Activated CD4-positive, alpha-beta memory T cell treated with anti-CD3 and anti-CD28 coated beads, Interleukin-2, amount 10 ng/mL, durations not matched to agents 7 days and 5 days (primary cell): ENCODE measurements around the gene ZKSCAN1. TPM values are rescaled to one million over a fixed set of nuclear protein-coding genes. Genes with fewer than 3 reads are reported as not detected.
A peak's percentile ranks its signal among the peaks of the same experiment; 100 is the strongest.
"Not testable (repeated sequence)": the region's sequence is repeated elsewhere in the genome, so short reads cannot be mapped to it uniquely, and the experiment has no call there.

ENCODE experiments used
- CTCF ChIA-PET: fragments of 350-600 bp; sonication (Branson Sonifier 250); formaldehyde crosslinking; loops from one replicate; lab custom pipeline; 2021; ENCODE audit warnings: antibody characterized with exemption, inconsistent platforms; lab: Charles Lee
- POLR2A ChIA-PET: fragments of 350-600 bp; sonication (Branson Sonifier 250); formaldehyde crosslinking; loops from one replicate; lab custom pipeline; 2021; ENCODE audit warnings: antibody characterized with exemption; lab: Charles Lee
- DNase-seq: peaks from one replicate; pipeline ENCODE4 v3.0.0-alpha.2; 2020
- H3K27ac Mint-ChIP-seq: one replicate; pipeline ENCODE4 v1.8.0; 2021; ENCODE audit warnings: mild to moderate bottlenecking, mixed read lengths
- H3K27me3 Mint-ChIP-seq: one replicate; pipeline ENCODE4 v1.8.0; 2021; ENCODE audit warnings: mixed read lengths
- H3K36me3 Mint-ChIP-seq: one replicate; pipeline ENCODE4 v1.8.0; 2021; ENCODE audit warnings: low read depth, mixed read lengths
- H3K4me1 Mint-ChIP-seq: one replicate; pipeline ENCODE4 v1.8.0; 2021; ENCODE audit warnings: mixed read lengths
- H3K4me3 Mint-ChIP-seq: one replicate; pipeline ENCODE4 v1.8.0; 2021; ENCODE audit warnings: mild to moderate bottlenecking, mixed read lengths
- H3K9me3 Mint-ChIP-seq: one replicate; pipeline ENCODE4 v1.8.0; 2021; ENCODE audit warnings: mixed read lengths
- total RNA-seq, 2 experiments: library from RNA; stranded (reverse); gene quantifications; one replicate each; pipeline ENCODE4 v1.2.3, GENCODE V29; 2021

The ZKSCAN1 gene
- 10 to 100 TPM; 63.1 to 65.5 TPM for total RNA-seq

DNA sequence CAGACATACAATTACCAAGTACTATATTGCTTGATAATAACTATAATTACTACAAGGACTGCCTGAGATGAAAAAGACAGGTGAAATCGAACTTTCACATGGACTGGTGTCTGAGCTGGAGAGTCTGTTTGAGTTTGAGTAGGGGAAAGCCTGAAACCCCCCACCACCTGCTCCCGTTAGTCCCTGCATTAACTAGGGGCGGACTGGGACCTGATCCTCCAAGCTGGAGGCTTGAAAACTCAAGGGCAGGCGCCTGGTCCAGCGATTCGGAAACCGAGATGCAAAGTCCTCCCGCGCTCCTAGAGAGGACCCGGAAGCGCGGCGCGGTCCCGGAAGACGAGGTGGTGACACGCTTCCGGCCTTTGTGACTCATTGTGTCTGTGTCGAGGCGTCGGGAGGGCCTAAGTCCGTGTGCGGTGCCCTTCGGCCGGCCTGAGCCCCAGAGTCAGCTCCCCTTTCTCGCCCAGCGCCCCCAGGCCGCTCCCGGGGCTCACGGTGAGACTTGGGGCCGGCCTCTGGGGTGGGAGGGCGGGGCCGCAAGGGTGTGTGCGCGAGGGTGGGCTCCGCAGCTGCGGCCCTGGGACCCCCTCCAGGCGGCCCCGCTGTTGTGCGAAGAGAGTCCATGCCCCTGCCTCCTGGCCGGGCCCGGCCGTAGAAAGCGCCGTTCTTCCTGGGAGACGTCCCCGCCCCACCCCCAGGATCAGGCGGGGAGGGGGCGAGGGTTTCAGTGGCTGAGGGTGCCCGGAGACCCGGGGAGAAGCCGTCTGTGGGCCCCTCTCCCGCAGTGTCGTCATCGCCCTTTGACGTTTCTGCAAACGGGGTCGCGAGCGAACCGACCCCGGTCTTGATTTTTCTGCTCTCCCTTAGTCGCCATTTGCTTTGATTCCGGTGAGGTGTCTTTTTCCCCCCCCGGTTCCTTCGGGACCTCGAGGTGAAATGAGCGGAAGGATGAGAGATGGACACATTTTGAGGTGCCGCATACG is at the start of gene ZKSCAN1:
Gene ZKSCAN1, plus strand, starts transcription at position 365 of the 983 bp plus-strand sequence. CDS start 7,911 bp downstream, outside the sequence.
- ChIA-PET POLR2A (interaction anchor here (0.5 to 3.1 kb wide), 34 partner anchors 9 to 860 kb away, joined by 3 to 30 read pairs (median 4); partner anchors contain the start of genes COPS6, GPC2, LAMTOR4 and MCM7), CTCF (interaction anchor here (0.5 to 2.5 kb wide), 14 partner anchors 11 to 116 kb away, joined by 3 to 9 read pairs (median 4); partner anchors contain the start of genes AP4M1 and TRIM4)
- peaks cover 17% of the 10 kb centered on the region for H3K36me3 Mint-ChIP-seq
- peak within 1 kb of the TSS; percentile 95 for H3K4me3 Mint-ChIP-seq
- H3K27ac Mint-ChIP-seq = peak within 1 kb of the TSS; percentile 95
- peak; percentile 88 for DNase-seq
- no peaks in the 10 kb centered on the region for H3K27me3 Mint-ChIP-seq
- no peaks in the 10 kb centered on the region for H3K9me3 Mint-ChIP-seq
- H3K4me1 Mint-ChIP-seq = peaks cover 49% of the 10 kb centered on the region

DNA sequence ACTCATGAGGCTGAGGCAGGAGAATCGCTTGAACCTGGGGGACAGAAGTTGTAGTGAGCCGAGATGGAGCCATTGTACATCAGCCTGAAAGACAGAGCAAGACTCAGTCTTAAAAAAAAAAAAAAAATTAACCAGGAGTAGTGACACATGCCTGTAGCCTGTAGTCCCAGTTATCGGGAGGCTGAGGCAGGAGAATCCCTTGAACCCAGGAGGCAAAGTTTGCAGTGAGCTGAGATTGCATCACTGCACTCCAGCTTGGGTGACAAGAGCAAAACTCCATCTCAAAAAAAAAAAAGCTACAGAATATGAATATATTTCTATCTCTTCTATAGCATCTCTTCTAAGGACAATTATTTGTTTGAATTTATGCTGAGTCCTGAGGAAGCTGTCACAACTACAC is 46.1 kb upstream of the ZKSCAN1 start:
- no peaks in the 10 kb centered on the region for H3K4me1 Mint-ChIP-seq
- peaks cover 9% of the 10 kb centered on the region for H3K27me3 Mint-ChIP-seq
- H3K27ac Mint-ChIP-seq = no peak overlapping the region
- H3K4me3 Mint-ChIP-seq = no peak overlapping the region
- no peak for DNase-seq
- no peaks in the 10 kb centered on the region for H3K9me3 Mint-ChIP-seq
- ChIA-PET CTCF (interaction anchor here (0.7 kb wide), 1 partner anchor 1419 kb away, joined by 3 read pairs; no protein-coding TSS in a partner anchor), POLR2A (interaction anchor here (1.3 kb wide), 1 partner anchor 50 kb away, joined by 3 read pairs; the partner anchor contains the start of gene TRIM4)
- no peaks in the 10 kb centered on the region for H3K36me3 Mint-ChIP-seq

GRCh38 chr7:99969813-99970212 is 45.6 kb upstream of the ZKSCAN1 start:
- not testable (repeated sequence) for H3K9me3 Mint-ChIP-seq, H3K27me3 Mint-ChIP-seq, H3K27ac Mint-ChIP-seq, H3K4me1 Mint-ChIP-seq, DNase-seq, H3K36me3 Mint-ChIP-seq, H3K4me3 Mint-ChIP-seq
- CTCF ChIA-PET = interaction anchor here (0.6 to 0.7 kb wide), 2 partner anchors 23 to 1419 kb away, joined by 3 read pairs; no protein-coding TSS in a partner anchor
- POLR2A ChIA-PET = interaction anchor here (1.3 kb wide), 1 partner anchor 50 kb away, joined by 3 read pairs; the partner anchor contains the start of gene TRIM4

DNA sequence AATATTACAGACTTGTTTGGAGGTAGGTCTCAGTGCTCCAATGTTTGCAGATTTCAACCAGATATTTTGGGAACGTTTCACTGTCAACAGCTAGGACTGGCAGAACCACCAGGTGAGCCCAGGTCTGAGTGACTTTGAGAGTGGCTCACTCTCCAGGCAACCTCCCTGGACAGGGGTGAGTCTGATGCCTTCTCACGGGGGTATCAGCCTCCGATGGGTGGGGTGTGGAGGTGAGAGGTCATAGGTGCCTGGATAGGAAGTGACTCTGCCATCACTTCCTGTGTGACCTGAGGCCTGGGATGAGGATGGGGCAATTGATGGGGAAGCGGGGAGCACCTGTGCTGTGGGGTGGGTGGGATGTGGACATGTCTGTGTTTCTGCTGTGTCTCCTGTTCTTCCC is 44.2 kb upstream of the ZKSCAN1 start:
- ChIA-PET CTCF (no interaction called here), POLR2A (no interaction called here)
- Mint-ChIP-seq H3K27me3 (peaks cover 17% of the 10 kb centered on the region), H3K9me3 (no peaks in the 10 kb centered on the region), H3K27ac (no peak overlapping the region), H3K4me3 (no peak overlapping the region), H3K36me3 (no peaks in the 10 kb centered on the region), H3K4me1 (no peaks in the 10 kb centered on the region)
- no peak for DNase-seq

GRCh38 chr7:99973817-99974216 is 41.6 kb upstream of the ZKSCAN1 start:
- H3K9me3 Mint-ChIP-seq, H3K36me3 Mint-ChIP-seq, H3K27ac Mint-ChIP-seq, CTCF ChIA-PET, POLR2A ChIA-PET, H3K4me3 Mint-ChIP-seq, DNase-seq, H3K4me1 Mint-ChIP-seq: not testable (repeated sequence)
- peaks cover 23% of the 10 kb centered on the region for H3K27me3 Mint-ChIP-seq

DNA sequence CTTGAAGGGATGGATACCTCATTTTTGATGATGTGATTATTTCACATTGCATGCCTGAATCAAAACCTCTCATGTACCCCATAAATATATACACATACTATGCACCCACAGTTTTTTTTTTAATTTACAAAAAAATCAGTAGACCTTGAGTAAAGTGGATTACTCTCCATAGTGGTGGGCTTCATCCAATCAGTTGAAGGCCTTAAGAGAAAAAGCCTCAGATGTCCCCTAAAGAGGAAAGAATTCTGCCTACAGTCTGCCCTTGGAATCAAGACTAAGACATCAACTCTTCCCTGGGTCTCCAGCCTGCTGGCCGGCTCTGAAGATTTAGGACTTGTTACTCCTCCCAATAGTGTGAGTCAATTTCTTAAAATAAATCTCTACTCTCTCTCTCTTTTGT is 40.7 kb upstream of the ZKSCAN1 start:
- Mint-ChIP-seq H3K27ac (no peak overlapping the region), H3K4me1 (no peaks in the 10 kb centered on the region), H3K9me3 (no peaks in the 10 kb centered on the region), H3K4me3 (no peak overlapping the region), H3K27me3 (peaks cover 21% of the 10 kb centered on the region), H3K36me3 (no peaks in the 10 kb centered on the region)
- POLR2A ChIA-PET = no interaction called here
- CTCF ChIA-PET = interaction anchor here (1.0 kb wide), 1 partner anchor 16 kb away, joined by 3 read pairs; no protein-coding TSS in a partner anchor
- no peak for DNase-seq

GRCh38 chr7:99975782-99976521 is 39.4 kb upstream of the ZKSCAN1 start, which contains the start of gene AZGP1:
Gene AZGP1, minus strand, starts transcription at chr7:99976031. Its CDS starts 11 bp downstream, at chr7:99976020.
- ChIA-PET CTCF (interaction anchor here (0.6 to 1.0 kb wide), 3 partner anchors 14 to 1314 kb away, joined by 3 to 6 read pairs (median 4); no protein-coding TSS in a partner anchor), POLR2A (interaction anchor here (0.6 kb wide), 1 partner anchor 470 kb away, joined by 4 read pairs; no protein-coding TSS in a partner anchor)
- Mint-ChIP-seq H3K27me3 (peaks cover 16% of the 10 kb centered on the region), H3K4me1 (no peaks in the 10 kb centered on the region), H3K36me3 (no peaks in the 10 kb centered on the region), H3K4me3 (no peak within 1 kb of the TSS), H3K27ac (no peak within 1 kb of the TSS), H3K9me3 (no peaks in the 10 kb centered on the region)
- DNase-seq = no peak

DNA sequence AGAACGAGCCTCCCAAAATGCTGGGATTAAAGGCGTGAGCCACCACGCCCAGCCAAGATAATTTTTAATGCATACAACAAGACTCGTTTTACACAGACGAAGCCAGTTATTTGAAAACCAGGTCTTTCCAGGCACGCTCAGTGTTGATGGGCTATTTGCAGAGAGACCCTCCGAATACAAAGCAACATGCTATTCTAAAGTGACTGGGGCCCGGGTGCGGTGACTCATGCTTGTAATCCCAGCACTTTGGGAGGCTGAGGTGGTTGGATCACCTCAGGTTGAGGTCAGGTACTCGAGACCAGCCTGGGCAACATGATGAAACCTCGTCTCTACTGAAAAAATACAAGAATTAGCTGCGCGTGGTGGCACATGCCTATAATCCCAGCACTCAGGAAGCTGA is 38.8 kb upstream of the ZKSCAN1 start:
- Mint-ChIP-seq H3K4me1 (no peaks in the 10 kb centered on the region), H3K27ac (no peak overlapping the region), H3K4me3 (no peak overlapping the region), H3K9me3 (no peaks in the 10 kb centered on the region), H3K36me3 (no peaks in the 10 kb centered on the region), H3K27me3 (peaks cover 18% of the 10 kb centered on the region)
- POLR2A ChIA-PET = interaction anchor here (0.6 to 1.0 kb wide), 2 partner anchors 57 to 471 kb away, joined by 3 to 4 read pairs; partner anchors contain the start of gene TRIM4
- CTCF ChIA-PET = interaction anchor here (1.8 kb wide), 1 partner anchor 14 kb away, joined by 8 read pairs; no protein-coding TSS in a partner anchor
- DNase-seq = no peak

GRCh38 chr7:99979814-99980225 is 35.6 kb upstream of the ZKSCAN1 start:
- H3K4me1 Mint-ChIP-seq, H3K27ac Mint-ChIP-seq, POLR2A ChIA-PET, H3K9me3 Mint-ChIP-seq, H3K36me3 Mint-ChIP-seq, H3K4me3 Mint-ChIP-seq: not testable (repeated sequence)
- peaks cover 23% of the 10 kb centered on the region for H3K27me3 Mint-ChIP-seq
- CTCF ChIA-PET = interaction anchor here (0.9 to 1.8 kb wide), 15 partner anchors 10 to 330 kb away, joined by 3 to 6 read pairs (median 4); partner anchors contain the start of genes GJC3 and TRIM4
- peak; percentile 67 for DNase-seq

DNA sequence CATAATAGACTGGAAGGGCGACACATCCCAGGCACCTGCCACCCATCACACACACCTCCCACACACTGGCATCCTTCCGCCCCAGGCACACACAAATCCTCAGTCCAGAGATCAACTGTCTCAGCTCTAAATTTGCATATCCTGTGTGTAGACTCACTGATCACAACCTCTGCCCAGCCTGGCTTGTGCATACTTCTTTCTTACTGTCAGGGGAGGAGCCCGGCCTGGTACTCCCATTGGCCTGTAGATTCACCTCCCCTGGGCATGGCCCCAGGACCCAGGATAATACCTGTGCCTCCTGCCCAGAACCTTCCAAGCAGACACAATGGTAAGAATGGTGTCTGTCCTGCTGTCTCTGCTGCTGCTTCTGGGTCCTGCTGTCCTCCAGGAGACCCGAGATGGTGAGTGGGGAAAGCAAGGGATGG is 34.9 kb upstream of the ZKSCAN1 start:
- H3K9me3 Mint-ChIP-seq, H3K4me1 Mint-ChIP-seq, H3K4me3 Mint-ChIP-seq, H3K27ac Mint-ChIP-seq, H3K36me3 Mint-ChIP-seq, POLR2A ChIA-PET, DNase-seq: not testable (repeated sequence)
- CTCF ChIA-PET = interaction anchor here (0.9 to 1.8 kb wide), 9 partner anchors 10 to 148 kb away, joined by 3 to 6 read pairs (median 4); partner anchors contain the start of genes GJC3 and TRIM4
- peaks cover 26% of the 10 kb centered on the region for H3K27me3 Mint-ChIP-seq

- H3K4me3 Mint-ChIP-seq, H3K27ac Mint-ChIP-seq, POLR2A ChIA-PET, CTCF ChIA-PET, H3K4me1 Mint-ChIP-seq, H3K36me3 Mint-ChIP-seq, DNase-seq, H3K9me3 Mint-ChIP-seq: not testable (repeated sequence)
- peaks cover 24% of the 10 kb centered on the region for H3K27me3 Mint-ChIP-seq
These were observed 34.3 kb upstream of the ZKSCAN1 start for GRCh38 chr7:99981066-99981465.

DNA sequence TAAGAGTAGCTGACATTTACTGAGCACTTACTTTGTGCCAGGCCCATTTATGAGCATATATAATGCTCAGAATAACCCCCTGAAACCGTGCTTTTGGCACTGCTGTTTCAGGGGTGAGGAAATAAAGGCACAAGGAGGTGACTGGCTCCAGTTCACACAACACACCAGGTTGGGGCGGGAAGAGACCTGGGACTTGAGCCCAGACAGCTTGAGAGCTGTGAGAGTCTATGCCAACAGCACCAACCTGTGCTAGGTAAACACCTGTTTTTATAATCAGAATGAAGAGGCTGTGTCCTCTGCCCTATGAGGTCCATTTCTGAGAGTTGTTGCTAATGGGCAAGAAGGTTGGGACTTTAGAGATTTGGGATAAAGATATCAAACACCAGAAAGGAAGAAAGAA is 30.8 kb upstream of the ZKSCAN1 start:
- no peak overlapping the region for H3K27ac Mint-ChIP-seq
- DNase-seq = no peak
- POLR2A ChIA-PET = no interaction called here
- H3K4me3 Mint-ChIP-seq = no peak overlapping the region
- no peaks in the 10 kb centered on the region for H3K36me3 Mint-ChIP-seq
- no peaks in the 10 kb centered on the region for H3K4me1 Mint-ChIP-seq
- CTCF ChIA-PET = no interaction called here
- H3K9me3 Mint-ChIP-seq = peaks cover 3% of the 10 kb centered on the region
- H3K27me3 Mint-ChIP-seq = peaks cover 29% of the 10 kb centered on the region
